GM18526 (cell line): ENCODE measurements around the gene PPP1R27.

ENCODE experiments used
- POLR2A ChIP-seq: IDR thresholded peaks from 3 replicates; pipeline ENCODE4 v1.6.1; 2011; ENCODE audit not compliant: insufficient read length; ENCODE audit errors: extremely low read depth

PPP1R27 gene

DNA sequence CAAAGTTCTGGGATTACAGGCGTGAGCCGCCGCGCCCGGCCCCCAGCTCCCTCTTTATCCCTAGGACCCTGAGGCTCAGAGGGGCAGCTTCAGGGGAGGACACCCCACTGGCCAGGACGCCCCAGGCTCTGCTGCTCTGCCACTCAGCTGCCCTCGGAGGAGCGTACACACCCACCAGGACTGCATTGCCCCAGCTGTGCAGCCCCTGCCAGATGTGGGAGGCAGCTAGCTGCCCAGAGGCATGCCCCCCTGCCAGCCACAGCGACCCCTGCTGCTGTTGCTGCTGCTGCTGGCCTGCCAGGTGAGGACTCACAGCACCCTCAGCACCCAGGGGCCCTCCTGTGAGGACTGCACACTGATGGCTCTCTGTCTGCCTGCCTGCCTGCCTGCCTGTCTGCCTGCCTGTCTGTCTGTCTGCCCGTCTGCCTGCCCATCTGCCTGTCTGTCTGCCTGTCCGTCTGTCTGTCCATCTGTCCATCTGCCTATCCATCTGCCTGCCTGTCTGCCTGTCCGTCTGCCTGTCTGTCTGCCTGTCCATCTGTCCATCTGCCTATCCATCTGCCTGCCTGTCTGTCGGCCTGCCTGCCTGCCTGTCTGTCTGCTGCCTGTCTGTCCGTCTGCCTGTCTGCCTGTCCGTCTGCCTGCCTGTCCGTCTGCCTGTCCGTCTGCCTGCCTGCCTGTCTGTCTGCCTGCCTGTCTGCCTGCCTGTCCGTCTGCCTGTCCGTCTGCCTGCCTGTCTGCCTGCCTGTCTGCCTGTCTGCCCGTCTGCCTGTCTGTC, 25.9 kb downstream of the PPP1R27 start:
- TF ChIP-seq POLR2A: no peak

DNA sequence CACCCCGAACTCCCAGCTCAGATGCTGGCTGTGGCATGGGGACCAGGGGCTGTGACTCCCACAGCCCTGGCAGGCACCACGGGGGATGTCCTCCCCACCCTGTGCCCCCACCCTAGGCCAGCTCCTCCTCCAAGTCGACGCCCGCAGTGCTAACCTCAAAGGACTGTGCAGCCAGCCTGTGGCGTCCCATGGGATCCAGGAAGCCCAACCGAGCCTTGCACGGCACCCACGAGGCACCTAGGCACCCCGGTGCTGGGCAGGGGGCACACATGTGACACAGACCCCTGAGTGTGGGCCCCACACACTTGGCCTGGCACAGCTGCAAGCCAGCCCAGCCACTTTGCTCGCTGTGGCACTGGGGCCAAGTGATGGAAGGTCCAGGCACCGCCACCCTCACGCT, 27.0 kb downstream of the PPP1R27 start:
- no peak for TF ChIP-seq POLR2A

GRCh38 chr17:81807210-81807719, 27.6 kb downstream of the PPP1R27 start:
- no peak for TF ChIP-seq POLR2A

GRCh38 chr17:81806461-81807209, 28.2 kb downstream of the PPP1R27 start:
- TF ChIP-seq POLR2A: no peak

- TF ChIP-seq POLR2A: no peak
Measured at GRCh38 chr17:81805707-81806460, 29.0 kb downstream of the PPP1R27 start.

DNA sequence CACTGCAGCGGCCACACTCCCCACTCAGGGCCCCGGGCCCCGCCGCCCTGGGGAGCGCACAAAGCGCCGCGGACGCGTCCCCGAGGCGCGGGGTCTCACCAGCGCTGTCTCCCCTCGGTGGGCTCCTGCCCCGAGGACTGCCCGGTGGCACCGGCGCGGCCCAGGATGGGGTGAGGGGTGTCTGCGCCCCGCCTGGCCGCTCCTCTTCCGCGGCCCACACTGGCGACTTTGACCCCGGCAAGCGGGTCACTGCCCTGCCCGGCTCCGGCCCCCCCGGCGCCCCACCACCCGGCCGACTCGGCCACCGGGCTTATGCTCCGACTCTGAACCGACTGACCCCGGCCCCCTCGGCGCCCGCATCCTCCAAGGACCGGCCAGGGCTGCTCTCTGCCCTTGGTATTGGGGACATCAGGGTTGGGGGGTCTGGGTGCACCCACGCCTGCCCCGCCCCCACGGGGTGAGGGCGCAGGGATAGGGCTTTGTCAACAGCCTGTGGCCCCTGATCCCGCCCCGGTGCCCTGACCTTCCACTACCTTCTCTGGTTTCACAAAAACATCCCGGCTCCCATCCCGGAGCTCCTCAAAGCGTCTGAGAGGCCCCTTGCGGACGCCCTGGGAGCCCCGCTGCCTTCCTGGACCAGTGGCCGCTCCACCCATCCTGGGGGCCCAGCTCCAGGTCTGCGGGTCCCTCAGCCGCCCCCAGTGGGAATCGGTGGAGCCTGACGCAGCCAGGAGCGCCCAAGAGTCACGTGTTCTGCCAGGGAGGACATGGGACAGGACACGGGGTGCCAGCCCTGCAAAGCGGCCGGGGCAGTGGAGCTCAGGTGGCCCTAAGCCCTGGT, 30.1 kb downstream of the PPP1R27 start:
- no peak for TF ChIP-seq POLR2A

GRCh38 chr17:81803728-81804558, 30.9 kb downstream of the PPP1R27 start, which contains the start of gene GCGR:
TSS of gene GCGR (plus strand) at chr17:81804150. CDS start at chr17:81809019, 4,869 bp downstream.
- TF ChIP-seq POLR2A: no peak

DNA sequence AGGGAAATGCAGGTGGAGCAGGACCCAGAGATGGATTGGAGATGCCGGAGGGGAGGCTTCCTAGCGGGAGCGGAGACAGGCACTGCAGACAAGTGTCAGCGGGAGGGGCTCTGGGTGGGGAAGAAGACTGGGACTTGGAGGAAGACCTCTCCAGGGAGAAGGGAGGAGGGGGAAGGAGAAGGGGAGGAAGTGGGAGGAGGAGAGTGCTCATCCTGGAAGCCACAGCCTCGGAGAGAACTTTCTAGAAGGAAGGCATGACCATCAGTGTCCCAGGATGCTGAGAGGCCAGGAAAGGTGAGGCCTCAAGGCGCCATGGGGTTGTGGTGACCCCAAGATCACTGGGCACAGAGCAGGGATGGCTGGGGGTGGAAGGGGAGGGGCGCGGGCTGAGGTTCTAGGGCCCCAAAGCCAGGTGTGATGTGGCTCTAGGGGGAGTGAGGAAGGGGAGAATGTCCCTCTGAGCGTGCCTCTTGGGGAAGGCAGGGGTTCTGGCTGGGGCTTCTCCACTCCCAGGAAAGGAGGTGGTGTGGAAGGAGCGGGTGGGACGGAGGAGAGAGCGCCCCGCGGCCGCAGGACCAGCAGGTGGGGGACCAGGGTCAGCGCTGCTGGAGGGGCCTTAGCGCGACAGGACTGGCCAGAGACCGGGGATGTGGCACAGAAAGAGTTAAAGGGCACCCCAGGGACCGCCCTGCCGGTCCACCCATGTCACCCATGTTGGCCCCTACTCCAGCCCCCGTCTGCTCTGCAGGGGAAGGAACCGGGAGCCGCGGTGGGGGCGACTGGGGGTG, 31.8 kb downstream of the PPP1R27 start:
- no peak for TF ChIP-seq POLR2A

DNA sequence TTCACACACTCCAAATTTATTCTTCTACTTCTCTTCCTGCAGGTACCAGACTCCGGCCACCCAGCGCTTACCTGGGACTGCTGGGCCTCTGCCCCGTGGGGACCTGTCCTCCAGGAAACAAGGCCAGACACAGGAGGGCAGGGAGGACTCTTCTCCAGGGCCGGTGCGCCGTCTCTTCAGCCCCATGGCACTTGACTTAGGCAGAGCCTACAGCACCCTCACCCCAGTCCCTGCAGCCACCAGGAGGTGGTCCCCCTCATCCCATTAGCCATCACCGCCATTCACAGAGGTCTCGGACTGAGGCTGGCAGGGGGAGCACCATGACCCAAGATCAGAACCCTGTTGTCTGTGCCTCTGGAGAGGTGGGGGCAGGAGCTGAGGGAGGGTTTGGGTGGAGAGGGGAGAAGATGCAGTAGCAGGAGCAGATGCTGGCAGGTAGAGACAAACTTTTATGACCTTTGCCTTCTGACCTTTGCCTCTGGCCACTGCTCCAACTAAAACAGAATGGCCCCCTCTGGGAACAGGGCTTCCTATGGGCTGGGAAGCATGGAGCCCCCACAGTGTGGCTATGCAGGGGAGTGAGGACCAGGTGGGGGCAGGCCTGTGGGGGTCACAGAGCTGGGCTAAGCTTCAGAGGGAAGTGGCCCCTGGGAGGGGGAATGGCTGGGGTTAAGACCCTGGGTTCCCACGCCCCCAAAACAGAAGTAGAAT, 32.6 kb downstream of the PPP1R27 start:
- TF ChIP-seq POLR2A: no peak

GRCh38 chr17:81801327-81801726, 33.5 kb downstream of the PPP1R27 start:
- TF ChIP-seq POLR2A: no peak

DNA sequence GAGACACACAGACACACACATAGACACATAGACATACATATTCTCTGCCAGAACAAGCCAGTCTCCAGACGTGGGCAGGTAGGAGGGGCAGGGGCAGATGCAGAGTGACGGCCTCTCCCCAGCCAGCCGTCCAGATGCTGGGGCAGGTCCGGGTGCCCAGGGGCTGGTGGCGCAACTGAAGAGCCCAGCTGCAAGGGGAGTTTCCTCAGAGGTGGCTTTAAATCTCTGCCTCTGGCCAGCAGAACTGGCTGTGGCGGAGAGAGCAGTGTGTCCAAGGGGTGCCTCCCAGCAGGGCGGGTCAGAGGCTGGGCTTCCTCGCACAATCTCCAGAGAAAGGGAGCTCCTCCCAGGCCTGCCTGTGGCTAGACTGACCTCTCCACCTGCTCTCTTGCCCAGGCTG, 40.3 kb downstream of the PPP1R27 start:
- TF ChIP-seq POLR2A: no peak

GRCh38 chr17:81794074-81794476, 40.8 kb downstream of the PPP1R27 start:
- TF ChIP-seq POLR2A: no peak
